GM06990 (cell line): Measurements from ENCODE around the gene MRPL46.

ENCODE experiments used
- DNase-seq: peaks from one replicate; pipeline ENCODE4 v3.0.0-alpha.2; 2011; ENCODE audit not compliant: insufficient read length; ENCODE audit errors: extremely low read depth
- H3K27me3 ChIP-seq: replicated peaks from 2 replicates; pipeline ENCODE4 v1.6.0; 2011; ENCODE audit warnings: low read length; ENCODE audit not compliant: control insufficient read depth, insufficient read depth
- H3K36me3 ChIP-seq: 2 replicates; pipeline ENCODE4 v1.5.1; 2011; ENCODE audit warnings: low read length; ENCODE audit not compliant: control insufficient read depth, insufficient read depth
- H3K4me3 ChIP-seq: replicated peaks from 2 replicates; pipeline ENCODE4 v1.5.1; 2011; ENCODE audit warnings: low read depth, mild to moderate bottlenecking, control low read depth, low read length
- TF ChIP-seq, protein P1 (sequence below): IDR thresholded peaks from 2 replicates; pipeline ENCODE4 v1.5.1; 2011; ENCODE audit warnings: low read length, control low read depth, mild to moderate bottlenecking, inconsistent platforms; ENCODE audit not compliant: insufficient read depth, poor library complexity, severe bottlenecking

The MRPL46 gene

DNA sequence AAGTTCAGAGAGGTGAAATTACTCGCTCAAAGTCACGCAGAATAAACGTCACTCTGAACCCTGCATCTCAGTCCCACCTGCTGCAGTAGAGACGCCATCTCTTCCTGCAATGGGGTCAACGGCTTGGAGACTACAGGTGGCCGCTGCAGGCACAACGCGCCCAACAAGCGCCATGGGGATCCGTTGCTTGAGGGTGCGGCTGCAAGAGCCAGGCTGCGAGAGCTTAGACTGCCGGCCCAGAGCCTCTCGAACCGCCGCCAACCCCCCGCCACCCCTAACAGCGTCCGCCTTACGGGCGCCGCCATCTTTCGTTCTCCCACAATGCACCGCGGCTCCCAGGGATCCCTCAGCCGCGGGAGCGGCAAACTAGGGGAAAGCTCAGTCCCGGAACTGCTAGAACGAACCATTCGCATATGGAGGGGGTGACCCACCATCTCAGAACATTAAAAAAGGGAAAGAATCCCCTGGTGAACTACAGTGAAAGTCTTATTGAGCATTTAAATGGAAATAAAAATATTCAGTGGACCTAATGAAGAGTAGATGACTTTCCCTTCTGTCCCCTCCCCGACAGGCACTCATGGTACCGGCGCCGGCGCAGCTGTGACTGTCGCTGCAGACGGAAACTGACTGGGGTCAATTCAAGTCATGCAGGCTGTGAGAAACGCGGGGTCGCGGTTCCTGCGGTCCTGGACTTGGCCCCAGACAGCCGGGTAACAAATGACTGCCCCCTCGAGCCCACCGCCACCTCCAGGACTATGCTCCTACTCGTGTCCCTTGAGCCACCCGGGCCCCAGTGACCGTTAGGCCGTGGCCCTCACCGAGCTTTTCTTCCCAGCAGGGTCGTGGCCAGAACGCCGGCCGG is at the start of gene MRPL46, which contains the start of gene MRPS11:
MRPL46 (minus strand) TSS at position 316 of the 862 bp plus-strand sequence; CDS start at position 305, 11 bp downstream.
MRPS11 (plus strand) TSS at position 636 of the 862 bp plus-strand sequence; CDS start at position 646, 10 bp downstream.
- no peaks in the 10 kb centered on the region for H3K27me3 ChIP-seq
- H3K36me3 ChIP-seq = peaks cover 9% of the 10 kb centered on the region
- TF ChIP-seq, protein P1, sequence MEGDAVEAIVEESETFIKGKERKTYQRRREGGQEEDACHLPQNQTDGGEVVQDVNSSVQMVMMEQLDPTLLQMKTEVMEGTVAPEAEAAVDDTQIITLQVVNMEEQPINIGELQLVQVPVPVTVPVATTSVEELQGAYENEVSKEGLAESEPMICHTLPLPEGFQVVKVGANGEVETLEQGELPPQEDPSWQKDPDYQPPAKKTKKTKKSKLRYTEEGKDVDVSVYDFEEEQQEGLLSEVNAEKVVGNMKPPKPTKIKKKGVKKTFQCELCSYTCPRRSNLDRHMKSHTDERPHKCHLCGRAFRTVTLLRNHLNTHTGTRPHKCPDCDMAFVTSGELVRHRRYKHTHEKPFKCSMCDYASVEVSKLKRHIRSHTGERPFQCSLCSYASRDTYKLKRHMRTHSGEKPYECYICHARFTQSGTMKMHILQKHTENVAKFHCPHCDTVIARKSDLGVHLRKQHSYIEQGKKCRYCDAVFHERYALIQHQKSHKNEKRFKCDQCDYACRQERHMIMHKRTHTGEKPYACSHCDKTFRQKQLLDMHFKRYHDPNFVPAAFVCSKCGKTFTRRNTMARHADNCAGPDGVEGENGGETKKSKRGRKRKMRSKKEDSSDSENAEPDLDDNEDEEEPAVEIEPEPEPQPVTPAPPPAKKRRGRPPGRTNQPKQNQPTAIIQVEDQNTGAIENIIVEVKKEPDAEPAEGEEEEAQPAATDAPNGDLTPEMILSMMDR = no peak
- DNase-seq = peak; percentile 90
- H3K4me3 ChIP-seq = peak within 1 kb of the TSS; percentile 94

DNA sequence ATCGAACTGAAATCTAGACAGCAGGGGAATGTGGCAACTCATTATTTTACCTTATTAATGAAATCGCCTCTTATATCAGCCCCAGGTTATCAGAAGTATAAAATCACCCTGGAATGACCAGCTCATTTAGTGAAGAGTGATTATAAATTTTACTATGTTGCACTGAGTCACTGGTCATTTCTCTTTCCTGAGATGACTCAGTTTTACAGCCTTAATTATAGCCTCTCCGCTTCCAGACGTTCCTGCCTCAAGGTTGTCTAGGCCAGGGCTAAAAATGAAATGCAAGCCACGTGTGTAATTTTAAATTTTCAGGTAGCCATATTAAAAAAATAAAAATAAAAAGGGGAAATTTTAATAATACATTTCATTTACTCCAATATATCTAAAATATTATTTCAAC is 46.0 kb upstream of the MRPL46 start:
- Histone ChIP-seq H3K36me3 (no peaks in the 10 kb centered on the region), H3K4me3 (no peak overlapping the region), H3K27me3 (no peaks in the 10 kb centered on the region)
- no peak for DNase-seq
- TF ChIP-seq, protein P1 = no peak

DNA sequence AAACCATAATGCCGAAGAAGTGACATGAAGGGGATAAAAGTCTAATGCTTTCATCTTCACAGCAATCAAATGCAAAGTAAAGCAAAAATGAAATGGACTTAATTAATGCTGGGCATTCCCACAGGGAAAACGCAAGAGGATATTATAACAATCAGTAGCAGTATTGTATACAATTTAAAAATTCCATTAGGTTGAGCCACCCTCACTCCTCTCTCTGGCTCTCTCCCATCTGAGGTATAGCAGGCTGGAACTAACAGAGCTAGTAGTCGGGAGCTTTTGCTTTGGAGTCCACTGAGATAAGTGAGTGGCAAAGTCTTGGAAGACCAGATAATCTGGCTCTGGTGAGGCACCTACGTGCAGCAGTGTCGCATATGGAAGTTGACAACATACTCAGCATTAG is 45.4 kb upstream of the MRPL46 start:
- no peak for DNase-seq
- H3K27me3 ChIP-seq = no peaks in the 10 kb centered on the region
- TF ChIP-seq, protein P1 = no peak
- no peaks in the 10 kb centered on the region for H3K36me3 ChIP-seq
- no peak overlapping the region for H3K4me3 ChIP-seq

DNA sequence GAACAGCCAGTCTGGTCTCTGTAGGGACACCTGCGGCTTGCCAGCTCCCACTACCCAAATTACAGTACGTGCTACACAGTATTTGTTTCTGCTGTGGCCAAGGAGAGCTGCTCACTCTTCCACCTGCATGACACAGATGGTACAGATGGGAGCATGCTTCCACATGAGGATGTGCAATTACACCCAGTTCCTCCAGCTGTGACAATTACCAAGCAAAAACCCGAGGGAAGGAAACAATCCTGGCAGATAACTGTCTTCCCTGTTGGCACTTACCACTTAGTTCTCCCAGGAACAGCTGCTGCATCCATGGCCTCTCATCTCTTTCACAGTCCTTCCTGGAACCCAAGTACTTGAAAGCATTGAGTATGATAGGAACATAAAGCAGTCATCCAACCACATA is 44.9 kb upstream of the MRPL46 start:
- DNase-seq = no peak
- no peaks in the 10 kb centered on the region for H3K36me3 ChIP-seq
- TF ChIP-seq, protein P1 = no peak
- no peaks in the 10 kb centered on the region for H3K27me3 ChIP-seq
- H3K4me3 ChIP-seq = no peak overlapping the region

DNA sequence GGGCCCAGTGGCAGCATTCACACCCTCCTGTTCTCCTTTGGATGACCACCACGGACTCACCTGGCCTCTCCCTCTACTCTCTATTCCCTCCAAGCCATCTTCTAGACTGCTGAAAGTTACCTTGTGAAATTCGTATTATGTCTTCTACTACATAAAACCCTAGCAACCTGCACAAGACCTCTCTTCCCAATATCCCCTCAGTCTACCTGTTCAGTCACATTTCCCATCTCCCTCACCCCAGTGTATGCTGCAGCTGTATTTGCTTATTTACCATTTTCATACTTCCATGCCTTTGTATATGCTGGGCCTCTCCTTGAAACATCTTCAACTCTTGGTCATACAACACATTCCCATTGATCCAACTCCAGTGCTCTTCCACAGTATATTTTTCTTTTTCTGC is 44.0 kb upstream of the MRPL46 start:
- Histone ChIP-seq H3K4me3 (no peak overlapping the region), H3K27me3 (no peaks in the 10 kb centered on the region), H3K36me3 (no peaks in the 10 kb centered on the region)
- no peak for DNase-seq
- TF ChIP-seq, protein P1 = no peak
